Tibial artery (tissue), 4 donors: ENCODE results near the gene VPS33A.

Source experiments
- DNase-seq, 2 donors: peaks; one replicate each; pipeline ENCODE4 v3.0.0-alpha.2; 2019
- H3K27ac ChIP-seq, 2 donors: fragments of 200-600 bp; sonication (generic) in 1 of 2; 1 replicate in 1 of 2; 2 replicates in 1 of 2; pipeline ENCODE4 v1.5.1; 2018 to 2019; ENCODE audit warnings: mild to moderate bottlenecking in 1 of 2
- H3K27me3 ChIP-seq, 2 donors: fragments of 200-600 bp; sonication (generic) in 1 of 2; one replicate each; pipeline versions ENCODE4 v1.5.1 to v1.6.0; 2016 to 2019
- H3K36me3 ChIP-seq, 3 donors: fragments of 200-600 bp; sonication (generic) in 2 of 3; one replicate each; pipeline ENCODE4 v1.5.1; 2016 to 2019; ENCODE audit warnings: mild to moderate bottlenecking in 2 of 3
- H3K4me1 ChIP-seq, 4 donors: fragments of 200-600 bp; sonication (generic) in 2 of 4; 1 replicate in 3 of 4; 2 replicates in 1 of 4; pipeline ENCODE4 v1.5.1; 2016 to 2019
- H3K4me3 ChIP-seq, 2 donors: fragments of 200-600 bp; sonication (generic) in 1 of 2; 1 replicate in 1 of 2; 2 replicates in 1 of 2; pipeline ENCODE4 v1.5.1; 2018 to 2019; ENCODE audit warnings: mild to moderate bottlenecking in 2 of 2
- H3K9me3 ChIP-seq, 3 donors: fragments of 200-600 bp; sonication (generic) in 1 of 3; one replicate each; pipeline ENCODE4 v1.5.1; 2016 to 2019
- CTCF ChIP-seq, 2 experiments: fragments of 200-600 bp in 1 of 2; fragments of 450-650 bp in 1 of 2; IDR thresholded peaks; one replicate each; pipeline ENCODE4 v1.5.1; 2017 to 2019; ENCODE audit warnings: antibody characterized with exemption in 2 of 2, mild to moderate bottlenecking in 1 of 2, moderate library complexity in 1 of 2
- intact Hi-C: fragments of 100-400 bp; cut with DNase I; formaldehyde crosslinking; loops from one replicate; pipeline ENCODE4 v1.15.0; 2023; ENCODE audit warnings: low total_unique reads

VPS33A gene

GRCh38 chr12:122190842-122191668 lies 75.2 kb downstream of the VPS33A start:
- intact Hi-C loops = no loop called here
- Histone ChIP-seq H3K9me3 (peaks cover 0 to 5% (median 0%) of the 10 kb centered on the region in 3 donors), H3K4me1 (no peaks in the 10 kb centered on the region), H3K4me3 (no peak overlapping the region), H3K36me3 (no peaks in the 10 kb centered on the region), H3K27ac (no peak overlapping the region), H3K27me3 (peaks cover 0 to 28% of the 10 kb centered on the region in 2 donors)
- peak; percentile 36 to 40 for TF ChIP-seq CTCF (IDR thresholded peaks at IDR 0.05)
- no peak for DNase-seq

GRCh38 chr12:122189626-122190475 lies 76.4 kb downstream of the VPS33A start:
- peaks cover 0 to 28% of the 10 kb centered on the region in 2 donors for H3K27me3 ChIP-seq

GRCh38 chr12:122187466-122187865 lies 78.8 kb downstream of the VPS33A start:
- intact Hi-C loops = no loop called here
- H3K36me3 ChIP-seq = no peaks in the 10 kb centered on the region
- H3K4me3 ChIP-seq = no peak overlapping the region
- H3K4me1 ChIP-seq = peaks cover 0 to 10% (median 9%) of the 10 kb centered on the region in 4 donors
- H3K27ac ChIP-seq = no peak overlapping the region
- H3K27me3 ChIP-seq = peaks cover 0 to 44% of the 10 kb centered on the region in 2 donors
- DNase-seq = no peak
- no peaks in the 10 kb centered on the region for H3K9me3 ChIP-seq
- TF ChIP-seq CTCF (IDR thresholded peaks at IDR 0.05) = no peak

More at GRCh38 chr12:122189626-122190475, 76.4 kb downstream of the VPS33A start:
- H3K4me3 ChIP-seq = no peak overlapping the region
- no peaks in the 10 kb centered on the region for H3K36me3 ChIP-seq
- DNase-seq = no peak
- peaks cover 0 to under 1% (median 0%) of the 10 kb centered on the region in 3 donors for H3K9me3 ChIP-seq
- H3K27ac ChIP-seq = no peak overlapping the region
- H3K4me1 ChIP-seq = no peaks in the 10 kb centered on the region
- no peak for TF ChIP-seq CTCF (IDR thresholded peaks at IDR 0.05)
- intact Hi-C loops = no loop called here

- no peak for DNase-seq
- H3K9me3 ChIP-seq = no peaks in the 10 kb centered on the region
- no peak overlapping the region for H3K27ac ChIP-seq
- no peak overlapping the region for H3K4me3 ChIP-seq
- H3K27me3 ChIP-seq = peaks cover 0 to 39% of the 10 kb centered on the region in 2 donors
- peaks cover 0 to 10% (median 9%) of the 10 kb centered on the region in 4 donors for H3K4me1 ChIP-seq
- intact Hi-C loops = no loop called here
- no peak for TF ChIP-seq CTCF (IDR thresholded peaks at IDR 0.05)
- no peaks in the 10 kb centered on the region for H3K36me3 ChIP-seq
Measured at GRCh38 chr12:122185494-122186082, 80.7 kb downstream of the VPS33A start.

GRCh38 chr12:122185079-122185478 lies 81.2 kb downstream of the VPS33A start:
- no peak overlapping the region for H3K4me3 ChIP-seq
- TF ChIP-seq CTCF (IDR thresholded peaks at IDR 0.05) = no peak
- no peaks in the 10 kb centered on the region for H3K9me3 ChIP-seq
- no peak for DNase-seq
- peaks cover 0 to 35% of the 10 kb centered on the region in 2 donors for H3K27me3 ChIP-seq
- intact Hi-C loops = no loop called here
- H3K36me3 ChIP-seq = no peaks in the 10 kb centered on the region
- peaks cover 0 to 10% (median 9%) of the 10 kb centered on the region in 4 donors for H3K4me1 ChIP-seq
- no peak overlapping the region for H3K27ac ChIP-seq
